GM21786 (cell line): Measurements from ENCODE around the gene HSPA1A.
"Not testable (repeated sequence)": the region's sequence is repeated elsewhere in the genome, so short reads cannot be mapped to it uniquely, and the experiment has no call there.

ENCODE experiments used
- ATAC-seq: cut with Tn5 transposase; IDR thresholded peaks from one replicate; pipeline ENCODE4 v1.9.1; 2021; ENCODE audit not compliant: unreplicated experiment

The HSPA1A gene

GRCh38 chr6:31834367-31835250 lies 19.3 kb downstream of the HSPA1A start:
- ATAC-seq: no peak

- no peak for ATAC-seq
Observed at GRCh38 chr6:31836047-31836473, 20.7 kb downstream of the HSPA1A start.

GRCh38 chr6:31836474-31837368 lies 21.4 kb downstream of the HSPA1A start:
- ATAC-seq: no peak

GRCh38 chr6:31837369-31838113 lies 22.2 kb downstream of the HSPA1A start:
- ATAC-seq: no peak

GRCh38 chr6:31838114-31838553 lies 22.8 kb downstream of the HSPA1A start:
- ATAC-seq: not testable (repeated sequence)

- ATAC-seq: no peak
Observed at GRCh38 chr6:31838968-31839367, 23.6 kb downstream of the HSPA1A start.

GRCh38 chr6:31839779-31840126 lies 24.4 kb downstream of the HSPA1A start:
- ATAC-seq: not testable (repeated sequence)

GRCh38 chr6:31842053-31842452 lies 26.7 kb downstream of the HSPA1A start:
- ATAC-seq: no peak

GRCh38 chr6:31844507-31844906 lies 29.2 kb downstream of the HSPA1A start:
- ATAC-seq: no peak

- ATAC-seq: no peak
Observed at GRCh38 chr6:31847276-31847978, 32.1 kb downstream of the HSPA1A start.

GRCh38 chr6:31850765-31851484 lies 35.6 kb downstream of the HSPA1A start:
- no peak for ATAC-seq

GRCh38 chr6:31851485-31851832 lies 36.1 kb downstream of the HSPA1A start:
- ATAC-seq: no peak

- not testable (repeated sequence) for ATAC-seq
Observed at GRCh38 chr6:31851980-31852718, 36.8 kb downstream of the HSPA1A start.

GRCh38 chr6:31857774-31858173 lies 42.4 kb downstream of the HSPA1A start:
- not testable (repeated sequence) for ATAC-seq

GRCh38 chr6:31858707-31859106 lies 43.4 kb downstream of the HSPA1A start:
- ATAC-seq: no peak

- ATAC-seq: no peak
Observed at GRCh38 chr6:31859923-31860322, 44.6 kb downstream of the HSPA1A start.

- ATAC-seq: no peak
Observed at GRCh38 chr6:31860349-31860748, 45.0 kb downstream of the HSPA1A start.

GRCh38 chr6:31861150-31861549 lies 45.8 kb downstream of the HSPA1A start:
- ATAC-seq: no peak

GRCh38 chr6:31861919-31862343 lies 46.6 kb downstream of the HSPA1A start:
- no peak for ATAC-seq
